RWPE1 (cell line): Measurements from ENCODE around the gene PDSS2.

ENCODE experiments used
- CTCF ChIA-PET: fragments of 350-600 bp; sonication (Branson Sonifier 250); formaldehyde crosslinking; extraction: SDS; loops from one replicate; lab custom pipeline; 2021; lab: Yijun Ruan, JAX
- POLR2A ChIA-PET: fragments of 400-600 bp; formaldehyde crosslinking; extraction: SDS; loops from one replicate; lab custom pipeline; 2020; ENCODE audit warnings: antibody characterized with exemption; ENCODE audit not compliant: low non-redundant PET; lab: Yijun Ruan, JAX
- DNase-seq: peaks from one replicate; pipeline ENCODE4 v3.0.0; 2012; ENCODE audit warnings: low spot score
- H3K27ac ChIP-seq: fragments of 450-650 bp; 2 replicates; pipeline ENCODE4 v1.5.1; 2017
- CTCF ChIP-seq: fragments of 450-650 bp; conservative IDR thresholded peaks from 2 replicates; pipeline ENCODE4 v1.5.1; 2017; ENCODE audit warnings: low read depth, mild to moderate bottlenecking

PDSS2 gene

GRCh38 chr6:107399935-107400334 is 59.4 kb downstream of the PDSS2 start:
- no peak for DNase-seq
- ChIA-PET POLR2A (no interaction called here), CTCF (no interaction called here)
- no peak overlapping the region for H3K27ac ChIP-seq
- TF ChIP-seq CTCF, result no peak

- no peak overlapping the region for H3K27ac ChIP-seq
- DNase-seq, result no peak
- no peak for TF ChIP-seq CTCF
- ChIA-PET POLR2A (no interaction called here), CTCF (interaction anchor here (0.5 kb wide), 1 partner anchor 1418 kb away, joined by 3 read pairs; no protein-coding TSS in a partner anchor)
These were observed 61.4 kb downstream of the PDSS2 start for GRCh38 chr6:107398001-107398400.

GRCh38 chr6:107396211-107396610 is 63.2 kb downstream of the PDSS2 start:
- DNase-seq, result no peak
- H3K27ac ChIP-seq, result no peak overlapping the region
- ChIA-PET POLR2A (no interaction called here), CTCF (no interaction called here)
- no peak for TF ChIP-seq CTCF

- no peak for TF ChIP-seq CTCF
- CTCF ChIA-PET, result interaction anchor here (0.6 kb wide), 2 partner anchors 172 to 1476 kb away, joined by 4 to 6 read pairs; no protein-coding TSS in a partner anchor
These were observed 67.3 kb downstream of the PDSS2 start for GRCh38 chr6:107392069-107392468.

GRCh38 chr6:107390685-107391435 is 68.5 kb downstream of the PDSS2 start:
- TF ChIP-seq CTCF, result no peak
- DNase-seq, result no peak
- ChIA-PET CTCF (interaction anchor here (0.5 to 0.6 kb wide), 2 partner anchors 10 to 143 kb away, joined by 3 to 5 read pairs; no protein-coding TSS in a partner anchor), POLR2A (no interaction called here)
- H3K27ac ChIP-seq, result no peak overlapping the region

More at GRCh38 chr6:107392069-107392468, 67.3 kb downstream of the PDSS2 start:
- POLR2A ChIA-PET, result no interaction called here
- DNase-seq, result no peak
- no peak overlapping the region for H3K27ac ChIP-seq

GRCh38 chr6:107390056-107390455 is 69.3 kb downstream of the PDSS2 start:
- ChIA-PET POLR2A (no interaction called here), CTCF (no interaction called here)
- no peak overlapping the region for H3K27ac ChIP-seq
- DNase-seq, result no peak
- no peak for TF ChIP-seq CTCF
